Measurements from ENCODE around the gene BSPH1.

- TF ChIP-seq CTCF (IDR thresholded peaks at IDR 0.05; ENCODE audit: insufficient read depth, low read depth, low read length) (no peak), EZH2 (IDR thresholded peaks at IDR 0.05; ENCODE audit: insufficient read depth, low read length) (no peak)
Observed at GRCh38 chr19:47992070-47992469, at the start of gene BSPH1.
